ENCODE data around the gene ANKRD42. TPM values are rescaled to one million over a fixed set of nuclear protein-coding genes. Genes with fewer than 3 reads are reported as not detected.
A peak's percentile ranks its signal among the peaks of the same experiment; 100 is the strongest.

The ANKRD42 gene
- total RNA-seq, 1 donor from 2014 or later, result 10.4 TPM

- peaks cover 44% of the 10 kb centered on the region for H3K4me1 Mint-ChIP-seq (ENCODE audit: low read depth)
Measured at GRCh38 chr11:83284501-83285150, 91.1 kb downstream of the ANKRD42 start.

GRCh38 chr11:83285151-83285770 lies 91.7 kb downstream of the ANKRD42 start:
- peak overlapping the region; percentile 99 for H3K27ac Mint-ChIP-seq (ENCODE audit: unreplicated experiment)
- DNase-seq (ENCODE audit: low spot score), result no peak
- TF ChIP-seq CTCF (IDR thresholded peaks at IDR 0.05), result no peak
- H3K4me1 Mint-ChIP-seq (ENCODE audit: low read depth), result peaks cover 41% of the 10 kb centered on the region
- peaks cover 1% of the 10 kb centered on the region for H3K36me3 Mint-ChIP-seq (ENCODE audit: low read depth)
- no peaks in the 10 kb centered on the region for H3K9me3 Mint-ChIP-seq (ENCODE audit: low read depth)
- H3K27me3 Mint-ChIP-seq (ENCODE audit: low read depth), result no peaks in the 10 kb centered on the region
- peak overlapping the region; percentile 91 for H3K4me3 Mint-ChIP-seq (ENCODE audit: unreplicated experiment)

More at GRCh38 chr11:83284501-83285150, 91.1 kb downstream of the ANKRD42 start:
- peak overlapping the region; percentile 91 for H3K4me3 Mint-ChIP-seq (ENCODE audit: unreplicated experiment)
- H3K36me3 Mint-ChIP-seq (ENCODE audit: low read depth), result peaks cover 4% of the 10 kb centered on the region
- DNase-seq (ENCODE audit: low spot score), result no peak
- H3K27me3 Mint-ChIP-seq (ENCODE audit: low read depth), result no peaks in the 10 kb centered on the region
- H3K27ac Mint-ChIP-seq (ENCODE audit: unreplicated experiment), result peak overlapping the region; percentile 99
- no peak for TF ChIP-seq CTCF (IDR thresholded peaks at IDR 0.05)
- no peaks in the 10 kb centered on the region for H3K9me3 Mint-ChIP-seq (ENCODE audit: low read depth)

- no peak for TF ChIP-seq CTCF (IDR thresholded peaks at IDR 0.05)
- no peaks in the 10 kb centered on the region for H3K27me3 Mint-ChIP-seq (ENCODE audit: low read depth)
- no peaks in the 10 kb centered on the region for H3K9me3 Mint-ChIP-seq (ENCODE audit: low read depth)
- H3K4me3 Mint-ChIP-seq (ENCODE audit: unreplicated experiment), result peak within 1 kb of the TSS; percentile 91
- peak; percentile 96 for DNase-seq (ENCODE audit: low spot score)
- H3K4me1 Mint-ChIP-seq (ENCODE audit: low read depth), result peaks cover 36% of the 10 kb centered on the region
- H3K36me3 Mint-ChIP-seq (ENCODE audit: low read depth), result no peaks in the 10 kb centered on the region
- peak within 1 kb of the TSS; percentile 99 for H3K27ac Mint-ChIP-seq (ENCODE audit: unreplicated experiment)
Measured at GRCh38 chr11:83285771-83286528, 92.4 kb downstream of the ANKRD42 start, which contains the start of gene CCDC90B. TSS of gene CCDC90B (minus strand) at chr11:83286367. CDS start at chr11:83285972, 395 bp downstream.

- TF ChIP-seq CTCF (IDR thresholded peaks at IDR 0.05), result no peak
- H3K36me3 Mint-ChIP-seq (ENCODE audit: low read depth), result no peaks in the 10 kb centered on the region
- no peak for DNase-seq (ENCODE audit: low spot score)
- peaks cover 28% of the 10 kb centered on the region for H3K4me1 Mint-ChIP-seq (ENCODE audit: low read depth)
- no peak overlapping the region for H3K27ac Mint-ChIP-seq (ENCODE audit: unreplicated experiment)
- peaks cover 2% of the 10 kb centered on the region for H3K27me3 Mint-ChIP-seq (ENCODE audit: low read depth)
- no peaks in the 10 kb centered on the region for H3K9me3 Mint-ChIP-seq (ENCODE audit: low read depth)
- no peak overlapping the region for H3K4me3 Mint-ChIP-seq (ENCODE audit: unreplicated experiment)
Measured at GRCh38 chr11:83287631-83288030, 94.1 kb downstream of the ANKRD42 start.

Measured in chondrocyte (in vitro differentiated cells).